Measurements from ENCODE around the gene ECSIT. TPM values are rescaled to one million over a fixed set of nuclear protein-coding genes. Genes with fewer than 3 reads are reported as not detected.

ECSIT gene
- polyA plus RNA-seq, 1 donor = 54.1 TPM

GRCh38 chr19:11499890-11500420, 29.0 kb downstream of the ECSIT start:
- DNase-seq = no peak

- DNase-seq = no peak
Measured at GRCh38 chr19:11499220-11499726, 29.7 kb downstream of the ECSIT start.

GRCh38 chr19:11496391-11497163, 32.4 kb downstream of the ECSIT start:
- peak; percentile 41 for DNase-seq

- DNase-seq = no peak
Measured at GRCh38 chr19:11495885-11496284, 33.0 kb downstream of the ECSIT start.

- no peak for DNase-seq
Measured at GRCh38 chr19:11495481-11495880, 33.5 kb downstream of the ECSIT start.

- no peak for DNase-seq
Measured at GRCh38 chr19:11494634-11495285, 34.2 kb downstream of the ECSIT start.

GRCh38 chr19:11489378-11489777, 39.6 kb downstream of the ECSIT start:
- no peak for DNase-seq

- DNase-seq = no peak
Measured at GRCh38 chr19:11486661-11487503, 42.1 kb downstream of the ECSIT start.

GRCh38 chr19:11485245-11485837, 43.6 kb downstream of the ECSIT start:
- no peak for DNase-seq

GRCh38 chr19:11483366-11484111, 45.4 kb downstream of the ECSIT start:
- DNase-seq = no peak

GRCh38 chr19:11482384-11483050, 46.4 kb downstream of the ECSIT start:
- DNase-seq = peak; percentile 84

GRCh38 chr19:11481534-11482383, 47.2 kb downstream of the ECSIT start:
- DNase-seq = peak; percentile 44

GRCh38 chr19:11480715-11481533, 48.0 kb downstream of the ECSIT start, which contains the start of gene ELAVL3:
Gene ELAVL3 (minus strand): TSS chr19:11481046. CDS start chr19:11480608, 438 bp downstream.
- DNase-seq = no peak

GRCh38 chr19:11479898-11480714, 48.8 kb downstream of the ECSIT start:
- no peak for DNase-seq

GRCh38 chr19:11479090-11479897, 49.6 kb downstream of the ECSIT start:
- DNase-seq = no peak

GRCh38 chr19:11478167-11479089, 50.5 kb downstream of the ECSIT start:
- no peak for DNase-seq
